ENCODE results near the gene PLAA. TPM values are rescaled to one million over a fixed set of nuclear protein-coding genes. Genes with fewer than 3 reads are reported as not detected.

PLAA gene
- total and polyA plus RNA-seq, 8 donors: 28.0 to 36.8 (median 32.8) TPM

- no peak for ATAC-seq
Observed at GRCh38 chr9:26949637-26950069, 2.6 kb upstream of the PLAA start.

GRCh38 chr9:26947736-26948135, 694 bp upstream of the PLAA start:
- TF ChIP-seq CTCF (IDR thresholded peaks at IDR 0.05): no peak
- Histone ChIP-seq H3K27ac (peak overlapping the region; percentile 96), H3K9me3 (no peaks in the 10 kb centered on the region), H3K27me3 (no peaks in the 10 kb centered on the region), H3K4me1 (peaks cover 14 to 37% of the 10 kb centered on the region in 2 donors), H3K36me3 (no peaks in the 10 kb centered on the region), H3K4me3 (peak overlapping the region; percentile 90 to 98)
- DNase-seq (no peak), ATAC-seq (no peak)
- intact Hi-C loops (cut with DNase I): loop anchor here in 1 of 2 donors (10.0 kb wide), 1 partner anchor 53 kb away; the partner anchor contains the start of gene CAAP1

More at GRCh38 chr9:26949637-26950069, 2.6 kb upstream of the PLAA start:
- Histone ChIP-seq H3K4me3 (no peak overlapping the region), H3K4me1 (peaks cover 14 to 26% of the 10 kb centered on the region in 2 donors), H3K9me3 (no peaks in the 10 kb centered on the region), H3K27me3 (no peaks in the 10 kb centered on the region), H3K27ac (no peak overlapping the region), H3K36me3 (no peaks in the 10 kb centered on the region)
- intact Hi-C loops (cut with DNase I): loop anchor here in 1 of 2 donors (10.0 kb wide), 1 partner anchor 55 kb away; the partner anchor contains the start of gene CAAP1
- no peak for TF ChIP-seq CTCF (IDR thresholded peaks at IDR 0.05)
- DNase-seq: no peak

- Histone ChIP-seq H3K9me3 (no peaks in the 10 kb centered on the region), H3K36me3 (no peaks in the 10 kb centered on the region), H3K27ac (no peak overlapping the region), H3K4me3 (peak overlapping the region; percentile 90 to 98), H3K27me3 (no peaks in the 10 kb centered on the region), H3K4me1 (peaks cover 18 to 40% of the 10 kb centered on the region in 2 donors)
- ATAC-seq (no peak), DNase-seq (no peak)
- no peak for TF ChIP-seq CTCF (IDR thresholded peaks at IDR 0.05)
- intact Hi-C loops (cut with DNase I): loop anchor here in 1 of 2 donors (10.0 kb wide), 1 partner anchor 51 kb away; the partner anchor contains the start of gene CAAP1
Observed at GRCh38 chr9:26945591-26945990, 1.5 kb downstream of the PLAA start.

GRCh38 chr9:26940779-26941178, 6.3 kb downstream of the PLAA start:
- intact Hi-C loops (cut with DNase I): loop anchor here in 1 of 2 donors (10.0 kb wide), 1 partner anchor 46 kb away; the partner anchor contains the start of gene CAAP1
- H3K9me3 ChIP-seq: peaks cover 0 to 12% of the 10 kb centered on the region in 2 donors
- no peak overlapping the region for H3K27ac ChIP-seq
- H3K36me3 ChIP-seq: no peaks in the 10 kb centered on the region
- no peak for TF ChIP-seq CTCF (IDR thresholded peaks at IDR 0.05)
- ATAC-seq: no peak
- H3K4me3 ChIP-seq: no peak overlapping the region
- no peak for DNase-seq
- peaks cover 12 to 37% of the 10 kb centered on the region in 2 donors for H3K4me1 ChIP-seq
- no peaks in the 10 kb centered on the region for H3K27me3 ChIP-seq

GRCh38 chr9:26939955-26940711, 6.9 kb downstream of the PLAA start:
- ATAC-seq (no peak), DNase-seq (no peak)
- H3K9me3 ChIP-seq: peaks cover 0 to 12% of the 10 kb centered on the region in 2 donors
- H3K36me3 ChIP-seq: no peaks in the 10 kb centered on the region
- peaks cover 5 to 30% of the 10 kb centered on the region in 2 donors for H3K4me1 ChIP-seq
- no peak for TF ChIP-seq CTCF (IDR thresholded peaks at IDR 0.05)
- intact Hi-C loops (cut with DNase I): loop anchor here in 1 of 2 donors (10.0 kb wide), 1 partner anchor 45 kb away; the partner anchor contains the start of gene CAAP1
- H3K27ac ChIP-seq: no peak overlapping the region
- H3K4me3 ChIP-seq: no peak overlapping the region
- H3K27me3 ChIP-seq: no peaks in the 10 kb centered on the region
